DMS53 treated with DMSO at 0.1 percent for 48 hours (cell line): ENCODE measurements around the gene IGFL2.
"Not testable (repeated sequence)": the region's sequence is repeated elsewhere in the genome, so short reads cannot be mapped to it uniquely, and the experiment has no call there.

ENCODE experiments used
- DNase-seq: peaks from one replicate; lab custom pipeline; 2025; ENCODE audit not compliant: unreplicated experiment; lab: John Stamatoyannopoulos, UW

The IGFL2 gene

DNA sequence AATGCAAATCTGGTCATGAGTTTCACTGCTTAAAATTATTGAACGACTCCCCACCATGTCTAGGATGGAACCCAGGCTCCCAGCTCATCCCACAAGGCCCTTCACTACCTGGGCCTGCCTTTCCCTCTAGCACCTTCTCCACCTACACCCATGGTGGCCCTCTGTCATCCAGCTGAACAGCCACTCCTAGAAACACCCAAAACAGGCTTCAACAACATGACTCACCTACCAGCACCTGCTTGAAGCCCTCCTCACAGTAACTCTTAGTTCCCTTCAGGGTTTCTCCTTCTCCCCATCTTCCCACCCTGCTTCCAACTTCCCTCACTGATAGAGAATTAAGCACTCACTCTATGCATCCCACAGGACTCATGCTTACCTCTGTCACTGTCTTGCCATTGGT is 6.6 kb upstream of the IGFL2 start:
- no peak for DNase-seq

DNA sequence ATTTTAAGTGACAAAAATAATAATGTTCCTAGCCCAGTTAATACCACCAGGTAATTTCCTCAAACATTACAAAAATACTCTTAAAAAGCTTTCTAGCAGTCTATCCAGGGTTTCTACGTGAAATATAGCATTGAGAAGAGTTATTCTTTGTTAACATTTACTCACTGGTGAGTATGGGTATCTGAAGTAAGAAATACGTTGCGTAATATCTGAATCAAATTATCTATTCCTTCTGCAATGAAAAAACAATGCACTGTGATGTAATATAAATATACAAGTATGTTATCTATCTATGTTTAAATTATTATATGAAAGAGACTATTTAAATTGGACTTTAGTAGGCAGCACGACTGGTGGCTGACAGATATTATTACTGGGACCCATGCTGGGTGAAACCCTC is 5.7 kb upstream of the IGFL2 start:
- DNase-seq = no peak

DNA sequence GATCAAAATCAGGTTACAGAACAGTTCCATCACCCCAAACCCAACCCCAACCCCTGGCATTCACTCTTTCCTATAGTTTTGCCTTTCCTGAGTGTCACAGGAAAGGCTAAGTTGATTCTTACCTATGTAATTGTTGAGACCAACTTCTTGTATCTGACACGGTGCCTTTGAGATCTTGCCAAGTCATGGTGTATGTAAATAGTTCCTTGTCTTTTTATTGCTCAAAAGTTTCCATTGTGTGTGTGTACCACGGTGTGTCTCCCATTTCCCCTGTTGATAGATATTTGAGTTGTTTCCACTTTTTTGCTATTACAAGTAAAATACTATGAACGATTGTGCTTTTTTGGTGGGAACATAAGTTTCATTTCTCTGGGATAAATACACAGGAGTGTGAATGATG is 3.3 kb upstream of the IGFL2 start:
- DNase-seq = no peak

DNA sequence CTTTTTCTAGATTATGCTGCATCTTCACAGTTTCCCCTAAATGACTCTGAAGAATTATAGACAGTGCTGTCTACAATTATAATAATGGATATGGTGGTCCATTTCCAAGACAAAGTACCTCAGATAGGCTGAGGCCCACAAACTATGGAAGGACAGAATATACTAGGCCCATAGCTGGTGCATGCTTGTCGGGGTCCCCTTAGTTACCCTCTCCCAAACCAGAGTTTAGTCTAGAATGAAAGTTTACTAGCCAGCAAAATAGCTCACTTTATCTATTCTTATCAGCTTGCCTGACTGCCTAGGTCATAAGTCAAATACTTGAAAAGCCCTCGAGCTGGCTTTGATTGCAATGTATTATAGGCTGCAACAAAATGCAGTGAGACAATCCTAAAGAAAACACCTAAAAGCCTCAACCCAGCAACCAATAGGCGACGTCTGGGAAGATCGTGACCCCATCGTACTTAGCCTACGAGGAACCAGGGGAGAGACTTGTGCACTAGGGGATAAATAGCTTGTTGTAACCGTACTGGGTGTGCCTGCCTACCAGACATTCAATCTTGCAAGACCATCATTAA is 785 bp upstream of the IGFL2 start:
- no peak for DNase-seq

DNA sequence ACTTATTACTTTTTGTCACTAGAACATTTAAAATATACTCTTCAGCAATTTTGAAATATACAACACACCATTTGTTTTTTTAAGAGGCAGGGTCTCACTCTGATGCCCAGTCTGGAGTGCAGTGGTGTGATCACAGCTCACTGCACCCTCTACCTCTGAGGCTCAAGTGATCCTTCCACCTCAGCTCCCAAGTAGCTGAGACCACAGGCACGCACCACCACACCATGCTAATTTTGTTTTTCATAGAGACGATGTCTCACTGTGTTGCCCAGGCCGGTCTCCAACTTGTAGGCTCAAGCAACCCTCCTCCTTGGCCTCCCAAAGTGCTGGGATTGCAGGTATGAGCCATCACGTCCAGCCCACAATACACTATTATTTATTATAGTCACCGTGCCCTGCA is 2.6 kb downstream of the IGFL2 start:
- DNase-seq = no peak

DNA sequence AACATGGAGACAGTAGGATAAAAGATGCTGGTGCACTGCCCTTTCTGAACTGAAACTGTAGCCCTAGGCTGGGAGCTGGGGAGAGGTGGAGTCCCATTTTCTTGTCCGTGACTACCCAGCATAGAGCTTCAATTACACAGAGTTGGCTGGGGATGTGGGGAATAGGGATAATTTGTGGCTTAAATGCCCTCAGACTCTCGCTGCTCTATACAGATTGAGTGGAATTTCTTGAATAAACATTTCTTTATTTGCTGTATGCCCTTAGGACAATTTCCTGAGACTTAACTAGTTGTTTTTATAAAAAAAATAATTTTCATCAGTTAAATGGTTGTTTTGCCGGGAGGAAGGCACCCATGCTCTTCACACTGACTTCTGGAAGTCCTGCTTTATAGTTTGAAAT is 7.2 kb downstream of the IGFL2 start:
- no peak for DNase-seq

DNA sequence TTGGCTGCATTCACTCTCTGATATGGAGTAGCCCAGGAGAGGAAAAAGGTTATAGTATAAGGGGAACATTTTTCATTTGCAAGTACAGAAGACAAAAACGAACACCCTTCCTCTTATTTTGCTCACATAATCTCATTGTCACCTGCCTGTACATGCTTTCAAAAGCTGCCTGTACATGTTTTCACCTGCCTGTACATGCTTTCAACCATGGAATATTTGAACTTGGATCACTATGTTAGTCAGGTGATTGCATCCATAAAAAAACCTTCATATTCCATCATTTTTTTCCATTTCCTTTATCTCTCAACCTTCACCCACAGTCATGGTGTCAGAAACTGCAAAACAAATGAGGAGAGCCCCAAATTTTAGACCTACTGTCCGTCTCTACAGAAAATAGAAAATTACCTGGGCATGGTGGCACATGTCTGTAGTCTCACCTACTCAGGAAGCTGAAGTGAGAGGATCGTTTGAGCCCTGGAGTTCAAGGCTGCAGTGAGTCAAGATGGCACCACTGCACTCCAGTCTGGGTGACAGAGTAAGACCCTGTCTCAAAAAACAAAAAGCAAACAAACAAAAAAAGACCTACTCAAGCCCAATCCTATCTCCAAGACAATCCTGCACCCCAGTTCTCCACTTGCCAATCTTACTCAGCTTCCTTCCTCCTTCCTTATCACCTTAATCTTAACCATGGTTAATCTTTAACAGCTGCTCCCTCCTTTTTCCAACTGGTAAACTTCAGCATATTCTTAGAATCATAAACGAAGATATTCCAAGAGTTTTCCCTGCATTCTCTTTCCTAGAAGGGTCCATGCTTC is 11.6 kb downstream of the IGFL2 start:
- no peak for DNase-seq

DNA sequence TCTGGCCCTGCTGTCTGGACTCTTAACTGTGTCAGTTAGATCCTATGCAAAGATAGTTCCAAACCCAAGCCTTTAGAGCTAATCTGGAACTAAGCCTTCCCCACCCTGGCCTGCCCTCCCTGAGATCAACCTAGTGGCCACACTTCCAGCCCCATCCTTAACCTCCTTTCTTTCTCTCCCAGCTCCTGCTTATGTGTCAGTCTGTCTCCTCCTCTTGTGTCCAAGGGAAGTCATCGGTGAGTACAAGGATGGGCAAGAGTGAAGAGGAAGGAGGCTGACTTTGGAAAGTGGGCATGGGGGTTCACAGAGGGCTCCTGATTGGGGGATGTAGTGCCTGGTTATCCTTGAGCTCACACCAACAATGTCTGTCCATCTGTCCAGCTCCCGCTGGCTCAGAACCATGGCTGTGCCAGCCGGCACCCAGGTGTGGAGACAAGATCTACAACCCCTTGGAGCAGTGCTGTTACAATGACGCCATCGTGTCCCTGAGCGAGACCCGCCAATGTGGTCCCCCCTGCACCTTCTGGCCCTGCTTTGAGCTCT is 12.3 kb downstream of the IGFL2 start:
- no peak for DNase-seq

DNA sequence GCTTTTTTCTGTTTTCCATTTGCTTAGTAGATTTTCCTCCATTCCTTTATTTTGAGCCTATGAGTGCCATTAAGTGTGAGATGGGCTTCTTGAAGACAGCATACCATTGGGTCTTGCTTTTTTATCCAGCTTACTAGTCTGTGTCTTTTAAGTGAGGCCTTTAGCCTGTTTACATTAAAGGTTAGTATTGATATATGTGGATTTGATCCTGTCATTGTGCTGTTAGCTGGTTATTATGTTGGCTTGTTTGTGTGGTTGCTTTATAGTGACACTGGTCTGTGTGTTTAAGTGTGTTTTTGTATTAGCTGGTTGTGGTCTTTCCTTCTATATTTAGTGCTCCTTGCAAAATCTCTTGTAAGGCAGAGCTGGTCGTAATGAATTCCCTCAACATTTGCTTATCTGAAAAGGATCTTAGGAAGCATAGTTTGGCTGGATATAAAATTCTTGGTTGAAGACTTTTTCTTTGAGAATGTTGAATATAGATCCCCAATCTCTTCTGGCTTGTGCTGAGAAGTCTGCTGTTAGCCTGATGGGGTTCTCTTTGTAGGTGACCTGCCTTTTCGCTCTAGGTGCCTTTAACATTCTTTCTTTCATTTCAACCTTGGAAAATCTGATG is 13.7 kb downstream of the IGFL2 start:
- DNase-seq = not testable (repeated sequence)

DNA sequence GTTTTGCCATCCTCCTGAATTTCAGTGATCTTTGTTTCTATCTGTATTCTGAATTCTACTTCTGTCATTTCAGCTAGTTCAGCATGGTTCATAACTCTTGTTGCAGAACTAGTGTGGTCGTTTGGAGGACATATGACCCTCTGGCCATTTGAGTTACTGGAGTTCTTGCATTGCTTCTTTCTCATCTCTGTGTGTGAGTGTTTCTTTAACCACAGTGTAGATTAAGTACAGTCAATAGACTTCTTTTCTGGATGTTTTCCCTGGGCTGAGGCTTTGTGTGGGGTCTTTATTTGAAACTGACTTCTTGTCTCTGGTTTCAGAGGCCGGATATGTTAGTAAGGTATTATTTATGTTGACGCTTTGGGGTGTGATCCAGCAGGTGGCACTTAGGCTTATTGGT is 14.7 kb downstream of the IGFL2 start:
- DNase-seq = no peak

DNA sequence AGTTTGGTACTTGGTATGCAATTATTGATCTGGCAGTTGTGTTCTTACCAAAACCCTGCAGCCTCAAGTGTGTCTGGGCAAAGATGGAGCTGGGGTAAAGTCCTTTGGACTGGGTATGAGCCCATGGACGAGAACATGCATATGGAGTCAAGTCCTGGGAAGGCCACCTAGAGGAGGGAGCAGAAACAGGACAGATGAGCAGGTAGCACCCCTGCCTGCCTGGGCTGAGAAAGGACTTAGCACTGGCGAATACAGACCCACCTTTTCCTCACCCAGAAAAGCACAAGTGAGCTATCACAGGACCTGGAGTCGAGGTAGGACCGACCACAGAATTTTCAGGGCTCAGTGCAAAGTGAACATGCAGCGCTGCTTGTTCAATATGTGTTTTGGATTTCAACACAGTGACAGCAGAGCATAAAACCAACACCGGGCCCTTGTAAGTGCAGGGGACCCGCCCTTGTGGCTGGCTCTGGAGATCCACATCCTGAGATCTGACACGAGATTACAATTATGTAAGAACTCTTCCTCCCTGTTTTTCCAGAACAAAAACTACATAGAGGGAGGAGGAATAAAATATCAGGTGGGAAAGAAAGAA is 25.9 kb downstream of the IGFL2 start:
- DNase-seq = no peak

DNA sequence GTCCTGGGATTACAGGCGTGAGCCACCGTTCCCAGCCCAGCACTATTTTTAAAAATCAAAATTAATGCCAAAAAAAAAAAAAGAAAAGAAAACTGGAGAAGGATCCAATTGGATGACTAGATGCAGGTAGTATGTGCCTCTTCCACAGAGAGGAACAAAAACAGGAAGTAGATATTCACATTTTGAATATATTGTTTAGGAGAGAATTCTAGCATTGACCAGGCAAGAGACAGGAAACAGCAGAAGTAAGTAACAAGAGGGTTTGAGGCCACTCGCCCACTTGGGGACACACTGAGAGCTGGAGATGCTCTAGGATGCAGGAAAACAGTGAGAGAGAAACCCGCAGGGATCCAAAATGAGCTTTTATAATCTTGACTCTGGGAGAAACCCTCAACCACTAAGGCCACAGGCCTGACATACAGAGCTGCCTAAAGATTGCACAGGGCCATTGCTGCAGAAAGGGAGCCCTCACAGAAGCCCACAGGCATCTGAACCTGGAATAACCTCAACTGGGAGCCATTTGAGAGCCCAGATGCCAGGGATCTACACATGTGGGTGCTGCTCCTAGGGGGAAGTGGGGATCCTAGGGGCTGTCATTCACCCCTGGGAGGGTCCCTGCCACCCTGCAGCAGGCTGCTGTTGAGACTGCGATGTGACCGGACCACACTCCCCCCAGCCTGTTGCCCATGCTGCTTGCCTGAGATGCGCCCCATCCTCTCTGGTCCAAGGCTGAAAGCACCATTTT is 28.2 kb downstream of the IGFL2 start:
- no peak for DNase-seq

DNA sequence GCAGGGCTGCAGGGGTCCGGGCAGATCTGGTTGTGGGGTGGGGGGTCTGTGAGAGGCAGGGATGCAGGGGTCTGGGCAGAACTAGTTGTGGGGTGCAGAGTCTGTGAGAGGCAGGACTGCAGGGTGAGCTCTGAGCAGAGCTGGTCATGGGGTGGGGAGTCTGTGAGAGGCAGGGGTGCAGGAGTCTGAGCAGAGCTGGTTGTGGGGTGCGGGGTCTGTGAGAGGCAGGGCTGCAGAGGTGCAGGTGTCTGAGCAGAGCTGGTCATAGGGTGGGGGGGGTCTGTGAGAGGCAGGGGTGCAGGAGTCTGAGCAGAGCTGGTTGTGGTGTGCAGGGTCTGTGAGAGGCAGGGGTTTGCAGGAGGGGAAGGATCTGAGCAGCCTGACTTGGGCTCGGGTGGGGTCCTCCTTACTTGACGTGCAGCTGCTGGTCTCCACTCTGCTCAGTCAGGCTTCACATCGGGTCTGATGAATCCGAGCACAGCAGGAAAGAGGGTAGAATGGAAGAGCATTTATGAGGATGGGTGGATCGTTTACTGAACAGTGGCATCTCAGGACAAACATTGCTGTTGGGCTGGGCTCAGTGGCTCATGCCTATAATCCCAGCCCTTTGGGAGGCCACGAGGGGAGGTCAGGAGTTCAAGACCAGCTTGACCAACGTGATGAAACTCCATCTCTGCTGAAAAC is 31.2 kb downstream of the IGFL2 start:
- DNase-seq = no peak

DNA sequence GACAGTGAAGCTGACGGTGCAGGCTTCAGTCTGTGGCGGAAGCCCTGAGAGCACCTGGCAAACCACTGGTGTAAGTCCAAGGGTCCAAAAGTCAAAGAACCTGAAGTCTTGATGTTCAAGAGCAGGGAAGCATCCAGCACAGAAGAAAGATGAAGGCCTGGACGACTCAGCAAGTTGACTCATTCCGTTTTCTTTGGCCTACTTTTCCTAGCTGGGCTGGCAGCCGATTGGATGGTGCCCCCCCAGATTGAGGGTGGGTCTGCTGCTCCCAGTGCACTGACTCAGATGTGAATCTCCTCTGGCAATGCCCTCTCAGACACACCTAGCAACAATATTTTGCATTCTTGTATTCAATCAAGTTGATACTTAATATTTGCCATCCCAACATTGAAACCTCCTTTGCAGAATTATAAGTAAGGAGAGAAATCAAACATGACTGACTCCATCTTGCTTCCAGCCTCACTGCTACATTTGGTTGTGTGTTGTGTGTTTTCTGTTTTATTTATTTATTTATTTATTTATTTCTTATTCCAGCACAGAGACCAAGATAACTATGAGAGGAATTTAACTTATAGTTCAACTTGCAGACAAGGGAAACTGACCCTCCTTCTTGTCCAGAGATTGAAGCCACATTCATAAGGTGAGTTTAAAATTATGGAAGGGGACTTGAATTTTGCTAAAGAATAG is 32.8 kb downstream of the IGFL2 start:
- DNase-seq = no peak

DNA sequence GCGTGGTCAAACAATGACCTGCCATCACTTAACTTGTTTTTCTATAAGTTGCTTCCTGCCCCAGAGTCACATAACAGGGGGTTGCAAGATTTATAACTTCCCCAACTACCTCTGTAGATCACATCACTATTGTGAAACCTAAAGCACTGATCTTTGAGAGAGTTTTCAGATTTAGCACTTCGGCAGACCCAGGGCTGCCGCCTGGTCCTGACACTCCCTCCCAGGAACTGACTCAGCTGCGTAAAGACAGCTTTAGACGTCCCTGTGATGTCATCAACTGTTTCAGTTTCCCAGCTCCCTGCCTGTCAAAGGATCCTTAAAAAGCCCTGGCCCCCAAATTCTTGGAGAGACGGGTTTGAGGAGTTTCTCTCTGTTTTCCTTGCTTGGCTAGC is 33.3 kb downstream of the IGFL2 start:
- no peak for DNase-seq

DNA sequence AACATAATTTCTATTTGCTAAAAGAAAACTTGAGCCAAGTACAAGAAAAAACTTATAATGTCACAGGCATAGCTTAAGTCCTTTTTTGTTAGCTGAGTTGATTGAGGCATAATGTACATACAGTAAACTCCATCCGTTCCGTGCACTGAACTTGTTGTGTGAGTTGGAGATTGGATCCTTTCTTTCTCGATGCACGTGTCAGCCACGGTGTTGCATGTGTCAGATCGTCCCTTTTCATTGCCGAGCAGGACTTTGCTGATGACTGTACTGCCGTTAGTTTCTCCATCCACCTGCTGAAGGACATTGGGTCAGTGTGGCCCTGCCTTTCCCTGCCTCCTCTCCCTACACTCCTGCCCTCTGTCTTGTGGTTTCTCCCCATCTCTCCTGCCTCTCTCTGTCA is 34.4 kb downstream of the IGFL2 start:
- DNase-seq = no peak

DNA sequence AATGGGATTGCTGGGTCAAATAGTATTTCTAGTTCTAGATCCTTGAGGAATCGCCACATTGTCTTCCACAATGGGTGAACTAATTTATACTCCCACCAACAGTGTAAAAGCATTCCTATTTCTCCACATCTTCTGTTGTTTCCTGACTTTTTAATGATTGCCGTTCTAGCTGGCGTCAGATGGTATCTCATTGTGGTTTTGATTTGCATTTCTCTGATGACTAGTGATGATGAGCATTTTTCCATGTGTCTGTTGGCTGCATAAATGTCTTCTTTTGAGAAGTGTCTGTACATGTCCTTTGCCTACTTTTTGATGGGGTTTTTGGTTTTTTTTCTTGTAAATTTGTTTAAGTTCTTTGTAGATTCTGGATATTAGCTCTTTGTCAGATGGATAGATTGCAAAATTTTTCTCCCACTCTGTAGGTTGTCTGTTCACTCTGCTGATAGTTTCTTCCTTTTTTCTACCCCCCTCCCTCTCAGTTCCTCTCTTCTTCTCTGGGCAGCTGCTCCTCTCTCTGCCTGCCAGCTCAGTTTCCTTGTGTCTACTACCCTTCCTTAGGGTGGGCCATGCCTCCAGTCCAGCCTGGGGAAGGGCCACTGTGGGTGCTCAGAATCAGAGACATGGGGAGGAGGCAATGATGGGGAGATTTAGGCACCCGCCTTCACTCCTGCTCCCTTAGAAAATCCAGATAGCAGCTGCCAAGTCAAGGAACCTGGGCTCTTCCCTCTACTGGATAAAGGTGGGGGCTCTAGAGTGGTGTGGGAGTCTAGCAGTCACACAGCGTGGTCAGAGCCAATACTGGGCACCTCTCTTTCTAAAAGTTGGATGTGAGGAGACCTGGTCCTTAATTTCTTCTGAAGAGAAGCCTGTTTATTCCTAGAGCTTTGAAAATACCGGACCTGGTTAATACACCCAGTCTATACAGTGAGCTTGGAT is 37.0 kb downstream of the IGFL2 start:
- not testable (repeated sequence) for DNase-seq

DNA sequence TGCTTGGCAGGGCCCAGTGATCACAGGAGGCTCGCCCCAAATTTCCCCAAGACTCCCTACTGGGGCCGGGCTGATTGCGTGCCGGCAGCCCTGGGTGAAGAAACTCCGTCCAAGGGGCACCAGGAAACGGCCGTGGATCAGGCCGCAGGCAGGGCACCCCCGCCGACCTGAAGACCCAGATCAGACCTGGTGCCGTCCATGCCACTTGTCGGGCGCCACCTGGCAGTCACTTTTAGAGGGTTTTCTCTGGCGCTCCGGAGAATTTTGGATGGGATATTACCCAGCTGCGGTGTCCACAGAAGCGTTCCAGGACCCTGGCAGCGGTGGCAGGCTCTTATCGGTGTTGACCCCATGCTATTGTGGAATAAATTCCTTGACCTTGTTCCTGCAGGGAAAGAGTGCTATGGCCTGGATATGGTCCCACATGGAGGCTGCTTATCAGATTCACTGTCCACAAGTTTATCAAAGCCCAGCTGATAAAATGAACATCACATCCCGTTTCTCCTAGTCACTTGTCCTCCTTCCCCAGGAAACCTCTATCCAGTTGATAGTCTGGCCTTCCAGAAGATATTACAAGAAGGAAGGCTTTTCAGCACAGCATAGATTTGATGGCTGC is 38.2 kb downstream of the IGFL2 start:
- DNase-seq = no peak

DNA sequence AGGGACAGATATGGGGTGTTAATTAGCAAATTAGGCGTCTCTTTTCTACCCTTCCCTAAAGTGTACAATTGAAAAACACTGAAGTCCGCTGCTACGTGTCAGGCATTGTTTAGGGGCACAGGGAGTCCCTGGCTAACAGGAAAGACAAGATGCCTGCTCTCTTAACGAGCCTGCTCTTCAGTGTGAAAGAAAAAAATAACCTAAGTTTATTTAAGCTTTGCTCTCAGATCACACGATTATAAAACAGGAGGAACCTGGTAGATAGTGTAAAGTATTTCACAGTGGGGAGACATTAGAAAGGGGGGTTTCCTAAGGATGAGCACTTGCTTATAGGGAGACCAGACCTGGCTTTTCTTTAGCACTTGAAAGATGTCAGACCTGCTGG is 38.7 kb downstream of the IGFL2 start:
- no peak for DNase-seq
